Gastroesophageal sphincter (tissue), 2 donors: ENCODE data around the gene MAP9.

Experiments used
- EP300 ChIP-seq: sonication (generic); formaldehyde crosslinking; IDR thresholded peaks from one replicate; pipeline ENCODE4 v1.6.1; 2017; ENCODE audit warnings: antibody characterized with exemption, mild to moderate bottlenecking
- POLR2A ChIP-seq, 2 donors: fragments of 450-650 bp; IDR thresholded peaks; one replicate each; pipeline ENCODE4 v1.6.1; 2017; ENCODE audit warnings: antibody characterized with exemption in 2 of 2, mild to moderate bottlenecking in 2 of 2, moderate library complexity in 1 of 2

DNA sequence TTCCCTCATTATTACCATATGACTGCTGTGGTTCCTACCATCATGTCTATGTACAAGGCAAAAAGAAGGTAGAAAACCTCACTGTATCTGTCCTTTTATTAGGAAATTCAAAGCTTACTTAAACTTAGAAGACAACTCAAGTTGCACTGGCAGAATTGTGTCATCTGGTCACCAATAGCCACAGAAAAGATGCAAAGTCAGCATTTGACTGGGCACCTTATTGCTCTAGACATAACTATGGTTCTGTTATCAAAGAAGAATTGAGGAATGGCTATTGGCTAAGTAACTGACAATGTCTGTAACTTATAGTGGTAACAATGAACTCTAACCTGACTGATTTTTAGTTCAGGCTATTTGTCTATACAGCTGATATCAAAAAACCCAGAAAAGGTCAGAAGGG lies 45.3 kb downstream of the MAP9 start:
- TF ChIP-seq POLR2A (IDR thresholded peaks at IDR 0.05) (no peak), EP300 (no peak)
